Camera-type eye (tissue), 1 donor: ENCODE measurements around the gene YPEL1. TPM values are rescaled to one million over a fixed set of nuclear protein-coding genes. Genes with fewer than 3 reads are reported as not detected.

ENCODE experiments used
- total RNA-seq: library from RNA; depleted of rRNA; stranded (reverse); fragments of >200 nt; gene quantifications from one replicate; pipeline ENCODE4 v1.2.3, GENCODE V29; 2014

YPEL1 gene, protein sequence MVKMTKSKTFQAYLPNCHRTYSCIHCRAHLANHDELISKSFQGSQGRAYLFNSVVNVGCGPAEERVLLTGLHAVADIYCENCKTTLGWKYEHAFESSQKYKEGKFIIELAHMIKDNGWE
- total RNA-seq: 26.9 TPM

DNA sequence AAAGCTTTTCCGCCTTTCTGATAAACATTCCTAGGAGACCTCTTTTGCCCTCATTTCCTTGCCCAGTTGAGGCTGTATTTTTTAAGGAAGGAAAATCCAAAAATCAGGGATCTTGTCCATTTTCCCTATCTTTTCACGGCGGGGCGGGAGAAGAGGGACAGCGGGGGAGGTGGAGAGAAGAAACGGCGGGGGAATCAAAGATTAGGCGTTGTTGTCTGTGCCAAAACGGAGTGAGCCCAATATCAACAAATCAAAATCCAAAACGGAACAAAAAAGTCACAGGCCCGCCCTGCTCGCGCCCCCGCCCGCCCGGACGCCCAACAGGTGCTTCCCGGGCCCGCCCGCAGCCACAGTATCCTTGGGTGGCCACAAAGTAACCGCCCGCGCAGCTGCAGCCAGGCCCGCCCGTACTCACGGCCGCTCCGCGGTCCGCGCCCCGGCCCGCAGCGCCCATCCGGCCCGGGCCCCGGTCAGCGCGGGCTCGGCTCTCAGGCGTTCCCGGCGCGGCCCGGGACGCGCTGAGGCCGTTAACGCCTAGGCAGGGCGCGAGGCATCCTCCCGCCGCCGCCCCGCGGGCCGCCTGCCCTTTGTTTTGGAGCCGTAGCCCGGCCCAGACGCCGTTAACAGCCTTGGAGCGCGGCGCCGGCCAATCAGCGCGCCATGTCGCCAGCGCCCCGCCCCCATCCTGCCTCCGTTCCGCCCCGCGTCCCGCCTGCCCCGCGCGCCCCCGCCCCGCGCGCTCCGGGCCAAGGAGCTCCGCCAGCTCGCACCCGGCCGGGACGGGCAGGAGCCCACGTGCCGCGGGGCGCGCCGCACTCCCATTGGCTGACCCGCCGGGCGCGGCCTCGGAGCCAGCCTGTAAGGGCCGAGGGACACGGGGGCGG, at the start of gene YPEL1:
TSS of gene YPEL1 (minus strand) at position 595 of the 884 bp plus-strand sequence. CDS start 25,050 bp downstream, outside the sequence.

Other genes with a start within 250 kb of the YPEL1 start
- gene RIMBP3C, start 184.3 kb downstream of the YPEL1 start, total RNA-seq: 1.2 TPM
- 36.7 TPM for gene UBE2L3, start 168.1 kb downstream of the YPEL1 start, total RNA-seq
- 9.2 TPM for gene YDJC, start 105.8 kb downstream of the YPEL1 start, total RNA-seq
- gene CCDC116, start 103.0 kb downstream of the YPEL1 start, total RNA-seq: 0.27 TPM
- gene SDF2L1, start 93.5 kb downstream of the YPEL1 start, total RNA-seq: 3.8 TPM
- 42.7 TPM for gene PPIL2, start 69.8 kb downstream of the YPEL1 start, total RNA-seq
- gene MAPK1, start 131.9 kb upstream of the YPEL1 start, total RNA-seq: 64.3 TPM
- gene PPM1F, start 217.1 kb upstream of the YPEL1 start, total RNA-seq: 37.2 TPM
- 33.6 TPM for gene TOP3B, start 247.0 kb upstream of the YPEL1 start, total RNA-seq